Activated T-helper 9 cell treated with anti-CD3 and anti-CD28 coated beads, Interleukin-2, amount 50 U/mL, for 16 hours (primary cell): Measurements from ENCODE around the gene TEX26.

Experiments used
- DNase-seq: peaks from one replicate; pipeline ENCODE4 v3.0.0-alpha.2; 2020; ENCODE audit warnings: low read depth

The TEX26 gene

DNA sequence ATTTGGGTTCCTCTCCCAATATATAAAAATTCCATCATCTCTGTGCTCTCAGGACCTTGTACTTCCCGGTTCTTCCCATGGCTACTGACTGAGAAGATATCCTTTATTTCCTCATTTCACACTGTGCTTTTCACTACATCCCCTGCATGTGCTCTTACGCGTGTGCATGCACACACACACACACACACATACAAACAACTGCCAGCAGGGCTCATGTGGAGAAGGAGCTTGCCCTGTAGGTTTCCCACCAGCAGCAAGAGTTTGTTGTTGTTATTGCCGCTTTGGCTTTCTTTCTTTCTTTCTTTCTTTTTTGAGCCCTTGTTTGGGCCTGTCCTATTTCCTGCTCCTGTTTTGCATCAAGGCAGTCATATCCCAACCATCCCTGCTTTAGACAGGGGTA is 43.6 kb downstream of the TEX26 start:
- no peak for DNase-seq

DNA sequence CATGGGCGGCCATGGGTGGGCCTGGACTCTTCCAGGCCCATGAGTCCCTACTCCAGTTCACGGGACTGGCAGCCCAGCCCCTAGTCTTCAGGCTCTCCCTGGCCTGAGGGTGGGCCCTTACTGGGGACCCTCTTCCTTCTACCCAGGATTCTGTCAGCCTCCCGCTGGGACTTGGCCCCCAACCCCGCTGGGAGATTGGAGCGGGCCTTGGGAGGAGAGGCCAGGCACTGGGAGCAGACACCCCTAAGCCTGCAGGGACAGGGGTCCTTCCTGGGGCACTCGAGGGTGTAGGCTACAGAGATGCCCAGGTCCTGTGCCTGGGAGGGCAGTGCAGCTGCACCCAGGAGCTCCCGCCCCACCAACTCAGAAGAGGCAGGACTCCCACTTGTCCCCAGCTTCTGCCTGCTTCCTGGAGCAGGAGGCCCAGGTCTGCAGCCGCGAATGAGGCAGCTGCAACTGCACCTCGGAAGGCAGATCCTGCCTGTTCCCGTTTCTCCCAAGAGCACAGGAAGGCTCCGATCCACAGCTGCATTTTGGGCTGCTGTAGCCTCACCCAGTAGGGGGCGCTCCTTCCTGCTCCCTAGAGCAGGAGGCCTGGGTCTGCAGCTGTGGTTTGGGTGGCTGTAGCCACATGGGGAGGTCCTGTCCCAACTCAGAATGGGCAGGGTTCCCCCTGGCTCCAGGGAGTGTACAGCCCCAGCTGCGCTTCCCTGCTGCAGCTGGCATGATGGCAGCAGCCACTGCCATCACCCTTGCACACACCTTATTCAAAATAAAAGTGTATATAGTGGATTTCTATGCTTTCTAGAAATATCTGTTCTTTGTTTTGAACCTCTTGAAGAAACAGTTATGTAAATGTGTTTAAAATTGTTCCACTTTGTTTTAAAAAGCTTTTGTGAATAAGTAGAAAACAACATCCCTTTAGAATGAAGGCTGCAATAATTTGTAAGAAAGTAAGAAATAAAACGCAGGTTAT is 46.8 kb downstream of the TEX26 start:
- DNase-seq = peak; percentile 22

DNA sequence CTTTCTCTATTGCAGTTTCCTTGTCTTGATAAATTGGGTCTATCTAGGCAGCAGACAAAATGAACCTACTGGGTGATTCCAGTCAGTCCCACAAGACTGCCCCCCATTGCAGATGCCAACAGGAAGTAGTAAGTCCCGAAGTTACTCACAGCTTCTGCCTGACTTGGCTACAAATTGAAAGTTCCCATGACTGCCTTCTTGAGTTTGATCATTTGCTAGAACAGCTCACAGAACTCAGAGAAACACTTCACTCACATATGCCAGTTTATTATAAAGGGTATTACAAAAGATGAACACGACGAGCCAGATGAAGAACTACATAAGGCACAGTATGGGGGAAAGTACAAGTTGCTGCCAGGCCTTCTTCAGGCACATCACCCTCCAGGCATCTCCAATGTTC is 50.0 kb downstream of the TEX26 start:
- DNase-seq = no peak

DNA sequence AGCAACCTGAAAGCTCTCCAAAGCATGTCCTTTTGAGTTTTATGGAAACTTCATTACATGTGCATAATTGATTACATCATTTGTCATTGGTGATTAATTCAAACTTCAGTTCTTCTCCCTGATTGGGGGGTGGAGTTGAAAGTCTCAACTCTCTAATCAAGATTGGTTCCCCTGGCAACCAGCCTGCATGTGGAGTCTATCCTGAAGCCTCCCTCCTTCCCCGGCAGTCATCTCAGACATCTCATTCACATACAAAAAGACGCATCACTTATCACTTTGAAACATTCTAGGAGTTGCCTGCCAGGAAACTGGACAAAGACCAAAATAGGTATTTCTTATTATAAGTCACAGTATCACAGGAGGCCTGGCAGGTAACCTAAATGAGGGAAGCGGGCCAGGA is 50.5 kb downstream of the TEX26 start:
- no peak for DNase-seq

DNA sequence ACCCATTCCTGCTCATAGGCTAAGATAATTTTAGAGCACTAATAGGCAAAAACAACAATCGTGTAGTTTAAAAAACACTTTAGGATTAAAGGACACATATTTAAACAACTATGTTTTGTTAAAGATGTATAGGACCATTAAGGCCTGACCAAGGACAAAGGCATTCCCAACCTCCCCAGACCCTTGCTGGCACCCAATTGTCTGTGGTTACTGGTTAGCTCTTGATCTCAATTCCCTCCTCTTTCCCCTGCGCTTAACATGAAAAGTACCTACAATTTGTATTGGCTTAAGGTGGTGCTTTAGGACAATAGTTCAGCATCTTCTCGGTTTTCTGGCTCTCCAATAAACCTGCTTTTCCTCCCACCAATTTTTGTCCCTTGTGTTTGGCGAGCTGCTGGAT is 51.0 kb downstream of the TEX26 start:
- DNase-seq = no peak

DNA sequence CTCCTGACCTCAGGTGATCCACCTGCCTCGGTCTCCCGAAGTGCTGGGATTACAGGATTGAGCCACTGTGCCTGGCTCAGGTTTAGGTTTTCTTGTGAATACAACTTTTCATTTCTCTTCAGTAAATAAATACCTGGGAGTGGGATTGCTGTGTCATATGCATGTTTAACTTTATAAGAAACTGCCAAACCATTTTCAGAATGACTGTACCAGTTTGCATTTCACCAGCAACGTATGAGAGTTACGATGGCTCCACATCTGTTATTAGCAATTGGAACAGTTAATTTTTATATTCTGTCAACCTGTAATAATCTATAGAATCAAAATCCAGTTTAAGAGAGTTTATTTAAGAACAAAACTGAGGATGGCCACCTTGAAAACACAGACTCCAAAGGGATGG is 52.2 kb downstream of the TEX26 start:
- no peak for DNase-seq

DNA sequence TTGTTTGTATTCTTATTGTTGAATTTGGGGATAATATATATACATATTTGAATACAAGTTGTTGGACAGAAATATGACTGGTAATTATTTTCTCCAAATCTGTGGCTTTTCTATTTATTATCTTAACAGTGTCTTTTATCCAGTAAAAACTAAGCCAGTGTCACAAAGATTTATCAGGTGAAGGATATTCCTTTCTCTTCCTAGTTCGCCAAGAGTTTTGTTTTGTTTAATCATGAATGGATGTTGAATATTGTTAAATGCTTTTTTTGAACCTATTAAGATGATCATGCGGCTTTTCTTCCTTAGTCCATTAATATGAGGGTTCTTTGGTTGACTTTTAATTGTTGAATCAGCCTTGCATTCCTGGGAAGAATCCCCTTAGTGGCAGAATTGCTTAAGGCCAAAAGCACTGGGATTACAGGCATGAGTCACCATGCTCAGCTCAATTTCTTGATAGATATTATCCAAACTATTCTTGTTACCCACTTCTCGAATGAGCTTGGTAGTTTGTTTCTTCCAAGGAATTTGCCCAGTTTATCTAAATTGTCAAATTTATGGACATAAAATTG is 53.3 kb downstream of the TEX26 start:
- DNase-seq = no peak

DNA sequence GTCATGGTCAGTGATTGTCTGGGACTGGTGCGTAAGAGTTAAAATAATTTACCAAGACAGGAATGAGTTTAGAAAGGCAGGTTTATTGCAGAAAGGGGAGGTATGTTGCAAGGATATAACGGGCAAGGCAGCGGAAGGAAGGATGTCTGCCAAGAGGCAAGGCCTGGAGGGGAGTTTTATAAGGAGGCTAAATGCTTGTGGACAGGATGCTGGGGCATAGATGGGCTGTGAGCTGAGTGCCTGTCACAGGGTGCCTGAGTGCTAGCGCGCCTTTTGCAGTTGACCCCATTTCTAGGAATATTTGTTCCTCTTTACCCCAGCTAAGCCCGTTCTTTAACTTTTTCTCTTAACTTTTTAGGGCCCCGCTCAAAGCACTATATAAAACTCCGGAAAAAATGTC is 58.7 kb downstream of the TEX26 start:
- no peak for DNase-seq

DNA sequence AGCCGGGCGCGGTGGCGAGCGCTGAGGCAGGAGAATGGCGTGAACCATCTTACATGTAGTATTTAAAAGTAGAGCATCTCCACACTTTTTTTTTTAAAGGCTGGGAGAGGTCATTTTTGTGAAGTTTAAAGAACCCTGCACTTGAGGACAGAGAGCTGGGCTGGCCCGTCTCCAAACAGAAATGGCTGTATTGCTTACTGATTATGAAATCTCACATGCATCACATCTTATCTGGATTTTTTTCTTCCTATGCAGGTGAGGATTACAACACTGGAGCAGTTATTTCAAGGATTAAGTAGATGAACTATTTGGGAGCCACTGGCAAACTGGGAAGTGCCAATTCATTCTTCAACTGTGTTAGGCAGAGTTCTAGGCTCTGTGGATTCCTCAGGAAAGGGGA is 59.5 kb downstream of the TEX26 start:
- no peak for DNase-seq

DNA sequence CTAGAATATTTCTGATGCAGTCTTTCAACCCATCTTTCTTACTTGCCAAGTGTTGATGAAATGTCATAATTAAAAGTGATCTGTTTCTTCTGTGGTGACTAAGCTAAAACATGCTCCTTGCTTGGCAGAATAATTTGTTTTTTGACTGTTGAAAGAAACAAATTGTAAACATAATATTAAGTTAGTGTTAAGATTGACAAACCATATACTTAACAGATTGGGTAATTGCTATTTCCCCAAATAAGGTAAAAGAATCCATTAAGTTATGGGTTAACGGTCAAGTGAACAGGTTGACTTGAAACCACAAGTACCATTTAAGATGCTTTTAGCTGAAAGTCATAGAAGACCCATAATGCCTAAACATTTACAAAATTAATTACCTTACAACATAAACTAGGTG is 62.9 kb downstream of the TEX26 start:
- DNase-seq = no peak

DNA sequence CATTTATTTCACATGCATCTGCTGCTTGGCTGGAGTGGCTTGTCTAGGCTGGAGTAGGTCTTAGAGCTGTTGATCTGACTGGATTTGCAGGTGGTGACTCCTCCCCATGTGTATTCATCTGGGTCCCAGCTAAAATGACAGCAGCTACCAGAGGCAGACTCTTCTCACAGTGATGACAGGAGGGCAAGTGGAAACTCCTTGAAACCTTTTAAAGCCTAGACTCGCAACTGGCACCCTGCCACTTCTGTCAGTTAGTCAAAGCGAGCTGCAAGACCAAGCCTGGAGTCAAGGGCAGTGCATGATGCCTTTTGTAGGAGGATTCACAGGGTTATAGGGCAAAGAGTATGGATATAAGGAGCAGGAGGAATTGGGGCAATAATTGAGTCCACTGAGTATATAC is 65.2 kb downstream of the TEX26 start:
- DNase-seq = no peak

DNA sequence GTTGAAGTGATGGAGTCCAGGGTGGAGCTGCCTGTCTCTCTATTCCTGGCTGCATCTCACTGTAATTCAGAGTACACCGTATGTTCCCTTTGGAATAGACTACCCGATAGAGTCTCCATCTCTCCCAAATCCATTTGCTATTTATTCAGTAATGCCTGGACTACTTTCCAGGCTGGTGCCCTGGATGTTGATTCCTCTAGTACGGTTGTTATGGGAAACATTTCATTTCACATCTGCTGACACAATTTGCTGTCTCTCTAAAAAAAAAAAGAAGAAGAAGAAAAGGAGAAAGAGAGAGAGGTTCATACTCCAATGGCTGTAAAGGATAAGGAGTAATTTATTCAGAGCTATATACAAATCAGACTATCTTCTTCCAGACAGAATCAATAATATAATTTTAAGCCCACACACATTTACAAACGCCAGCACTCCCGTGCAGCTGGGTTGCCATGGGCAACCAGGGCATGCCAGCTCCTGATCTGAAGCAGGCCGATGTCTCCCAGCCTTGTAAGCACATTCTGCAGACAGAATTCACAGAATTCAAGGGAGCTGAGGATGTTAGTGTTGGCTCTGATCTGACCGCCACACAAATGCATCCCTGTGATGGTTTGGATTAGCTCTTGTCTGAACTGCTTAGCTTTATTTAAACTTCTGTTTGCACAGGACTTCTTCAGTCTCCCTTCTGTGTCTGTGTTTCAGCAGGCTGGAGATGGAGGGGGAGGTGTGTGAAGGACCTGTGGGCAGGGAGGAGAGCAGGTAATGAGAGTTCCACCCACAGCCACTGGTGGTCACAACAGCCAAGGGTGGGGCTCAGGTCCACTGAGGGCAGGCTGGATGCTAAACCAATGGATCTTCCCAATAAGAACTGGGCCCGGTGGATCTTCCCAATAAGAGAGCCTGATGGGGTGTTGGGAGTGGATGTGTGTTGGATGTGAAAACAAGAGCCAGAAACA is 66.0 kb downstream of the TEX26 start:
- DNase-seq = no peak

DNA sequence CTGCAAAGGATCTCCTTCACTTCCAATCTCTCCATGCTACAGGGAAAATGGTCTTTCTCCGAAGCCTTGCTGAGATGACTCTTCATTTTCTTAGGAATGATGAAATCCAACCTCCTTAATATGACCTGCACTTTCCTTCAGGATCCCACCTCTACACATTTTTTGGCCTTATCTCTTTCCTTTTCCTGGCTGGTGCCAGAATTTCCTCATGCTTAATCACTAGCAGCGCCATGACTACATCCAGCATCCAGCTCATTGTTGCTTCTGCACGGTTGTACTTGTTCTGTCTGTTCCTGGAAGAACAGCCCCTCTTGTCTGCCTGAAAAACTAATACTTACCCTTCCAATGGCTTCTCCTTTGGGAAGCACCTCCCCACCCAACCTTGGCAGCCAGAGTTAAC is 68.4 kb downstream of the TEX26 start:
- DNase-seq = no peak

DNA sequence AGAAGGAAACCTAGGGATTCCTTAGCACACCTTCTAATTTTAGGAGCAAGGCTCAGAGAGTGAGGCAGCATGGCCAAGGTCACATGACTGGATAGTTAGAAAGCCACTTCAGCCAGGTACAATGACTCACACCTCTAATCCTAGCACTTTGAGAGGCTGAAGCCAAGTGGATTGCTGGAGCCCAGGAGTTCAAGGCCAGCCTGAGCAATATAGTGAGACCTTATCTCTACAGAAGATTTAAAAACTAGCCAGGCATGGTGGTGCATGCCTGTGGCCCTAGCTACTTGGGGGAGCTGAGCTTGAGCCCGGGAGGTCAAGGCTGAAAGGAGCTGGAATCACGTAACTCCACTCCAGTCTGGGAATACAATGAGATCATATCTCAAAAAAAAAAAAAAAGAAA is 69.2 kb downstream of the TEX26 start:
- DNase-seq = no peak

DNA sequence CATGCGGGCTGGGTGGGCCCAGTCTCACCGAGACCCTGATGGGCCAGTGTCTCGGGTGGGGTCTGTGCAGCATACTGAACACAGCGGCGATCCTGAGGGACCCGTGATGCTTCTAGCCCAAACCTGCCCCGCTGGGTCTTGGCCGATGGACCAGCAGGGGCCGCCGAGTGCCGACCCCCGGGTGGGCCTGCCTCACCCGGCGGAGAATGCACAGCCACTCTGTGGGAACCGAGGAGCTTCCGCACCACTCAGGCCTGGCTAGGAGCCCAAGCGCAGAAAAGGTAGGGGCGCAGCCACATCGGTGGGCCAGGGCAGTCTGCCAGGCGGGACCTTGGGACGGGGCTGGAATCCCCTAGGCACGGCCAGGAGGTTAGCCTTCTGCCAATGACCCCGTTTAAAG is 72.6 kb downstream of the TEX26 start:
- no peak for DNase-seq

DNA sequence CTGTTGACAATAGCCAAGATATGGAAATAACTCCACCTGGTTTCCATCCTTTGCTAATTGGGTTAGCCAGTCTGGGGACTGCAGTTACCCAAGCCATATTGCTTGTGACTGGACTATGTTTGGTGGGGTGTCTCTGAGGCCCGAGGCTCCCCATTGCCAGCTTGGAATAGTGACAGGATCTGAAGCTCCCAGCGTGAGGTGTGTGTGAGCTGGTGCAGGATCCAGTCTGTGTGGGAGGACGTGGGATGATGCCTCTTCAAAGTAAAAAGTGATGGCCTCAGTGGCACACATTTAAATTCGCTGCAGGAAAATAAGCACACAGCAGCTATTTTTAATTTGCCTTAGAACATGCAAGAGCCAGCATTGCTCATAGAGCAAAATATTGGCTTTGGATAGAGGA is 75.0 kb downstream of the TEX26 start:
- no peak for DNase-seq

DNA sequence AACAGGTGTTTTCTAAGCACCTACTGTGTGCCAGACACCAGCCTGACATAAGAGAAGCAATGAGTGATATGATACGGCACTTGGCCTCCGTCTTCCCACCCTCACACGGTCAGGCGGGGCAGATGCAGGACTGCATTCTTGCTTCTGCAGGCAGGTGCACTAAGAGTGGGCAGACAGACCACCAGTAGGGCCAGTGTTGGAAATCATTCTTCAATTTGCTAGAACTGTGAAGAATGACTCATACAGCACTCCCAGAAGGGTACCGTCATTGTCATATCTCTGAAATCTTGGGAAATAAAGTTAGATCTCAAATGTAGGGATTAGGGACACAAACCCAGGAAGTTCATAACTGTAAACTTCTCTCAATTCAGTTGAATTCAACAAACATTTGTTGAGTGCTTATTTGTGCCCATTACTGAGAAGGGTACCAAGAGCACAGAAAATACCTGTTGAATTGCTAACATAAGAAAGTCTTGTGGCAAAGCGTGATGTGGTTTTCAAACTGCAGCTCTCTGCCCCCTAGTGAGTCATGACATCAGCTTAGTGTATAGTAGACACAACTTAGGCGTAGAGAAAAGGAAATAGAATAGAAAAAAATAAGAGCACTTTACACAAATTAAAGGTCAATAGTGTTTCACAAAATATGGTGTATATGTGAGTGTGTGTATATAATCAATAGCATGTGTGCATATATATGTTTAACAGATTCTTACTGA is 76.1 kb downstream of the TEX26 start:
- no peak for DNase-seq

DNA sequence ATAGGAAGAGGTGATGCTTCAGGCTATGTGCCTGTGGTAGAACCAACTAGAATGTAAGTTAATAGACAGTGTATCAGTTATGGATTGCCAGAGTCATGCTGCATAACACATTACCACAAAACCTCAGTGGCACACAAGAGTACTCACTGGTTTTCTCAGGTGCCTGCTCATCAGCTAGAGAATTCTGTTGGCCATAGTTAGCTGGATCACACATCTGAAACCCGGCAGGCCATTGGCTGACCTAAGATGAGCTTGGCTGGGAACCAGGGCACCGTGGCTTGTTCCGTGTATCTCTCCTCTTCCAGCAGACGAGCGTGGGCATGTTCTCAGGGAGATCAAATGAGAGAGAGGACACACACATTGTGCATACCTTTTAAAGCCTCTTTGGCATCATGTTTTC is 76.7 kb downstream of the TEX26 start:
- DNase-seq = no peak

DNA sequence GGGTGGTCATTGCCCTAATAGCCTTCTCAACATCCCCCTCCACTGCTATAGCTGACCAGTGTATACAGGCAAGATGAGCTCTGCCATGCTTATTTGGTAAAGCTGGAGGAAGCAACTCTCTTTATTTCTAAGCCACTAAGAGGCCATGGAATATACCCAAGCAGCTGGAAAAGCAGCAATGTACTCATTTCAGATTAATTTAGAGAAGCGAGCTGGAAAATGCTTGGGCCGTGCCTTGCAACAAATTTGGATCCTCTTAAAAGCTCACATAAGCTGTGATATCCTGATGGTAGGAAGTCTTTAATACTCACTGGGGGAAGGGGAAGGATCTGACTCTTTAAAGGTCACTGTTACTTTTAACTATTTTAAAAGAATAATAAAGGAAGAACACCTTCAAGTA is 77.8 kb downstream of the TEX26 start:
- DNase-seq = no peak

DNA sequence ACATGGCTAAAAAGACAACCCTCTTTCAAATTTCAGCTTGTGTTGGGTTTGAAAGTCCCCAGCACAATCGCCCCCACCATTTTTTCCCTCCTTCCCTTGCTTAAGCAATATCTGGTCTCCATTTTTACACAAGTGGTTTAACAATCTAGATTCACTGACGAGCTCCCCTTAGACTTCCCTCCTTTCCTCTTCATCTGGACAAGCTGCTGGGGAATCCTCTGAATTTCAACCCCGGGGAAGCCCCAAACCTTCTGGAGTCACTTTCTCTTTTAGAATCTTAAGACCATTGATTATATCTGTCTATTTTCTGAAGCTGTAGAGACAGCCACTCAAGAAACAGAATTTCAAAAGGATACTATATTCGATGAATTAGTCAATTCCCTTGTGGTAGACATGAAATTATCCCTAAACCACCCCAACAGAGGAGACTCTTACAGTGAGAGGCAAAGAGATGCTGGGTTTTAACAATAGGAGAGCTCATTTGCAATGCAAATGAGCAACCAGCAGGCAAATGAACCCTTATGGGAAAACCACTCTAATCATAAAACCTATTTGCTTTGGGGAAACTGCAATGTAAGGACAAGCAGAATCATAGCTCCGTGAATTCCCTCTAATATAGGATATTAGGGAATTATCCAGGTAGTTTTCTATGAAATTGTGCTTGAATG is 78.9 kb downstream of the TEX26 start:
- DNase-seq = no peak

DNA sequence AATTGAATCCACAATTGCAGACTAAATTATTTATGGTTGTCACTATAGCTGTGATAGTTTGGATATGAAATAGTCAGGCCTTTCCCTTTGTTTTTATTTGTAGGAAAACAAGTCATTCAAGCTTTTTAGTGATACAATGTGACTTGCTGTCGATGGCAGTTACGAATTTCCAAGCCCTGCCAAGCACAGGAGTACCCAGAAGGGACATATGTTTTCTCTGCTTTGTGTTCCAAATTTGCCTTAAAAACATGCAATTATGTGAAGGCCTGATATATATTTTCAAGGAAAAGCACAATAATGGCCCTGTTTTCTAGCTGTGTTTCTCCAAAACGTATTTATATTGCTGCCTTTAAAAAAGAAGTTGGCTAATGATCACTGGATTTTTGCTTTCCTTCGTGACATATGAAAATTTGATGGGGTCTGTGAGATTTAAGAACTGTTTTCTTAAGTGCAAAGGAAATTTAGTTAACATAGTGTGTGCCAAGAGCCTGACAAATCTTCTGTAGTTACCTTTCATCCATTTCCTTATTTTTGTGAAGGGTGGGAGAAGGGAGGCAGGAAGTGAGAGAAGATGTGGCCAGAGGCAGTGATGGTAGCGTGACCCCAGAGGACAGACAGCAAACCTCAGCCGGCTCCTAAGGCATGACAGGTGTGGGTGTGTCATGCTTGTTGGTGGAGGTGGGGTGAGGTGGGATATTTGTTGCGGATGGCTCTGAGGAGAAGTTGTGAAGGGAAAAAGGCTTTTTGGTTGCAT is 79.6 kb downstream of the TEX26 start:
- no peak for DNase-seq
